Measurements from ENCODE around the gene DDOST.

GRCh38 chr1:20663365-20663764, 2.2 kb upstream of the DDOST start:
- TF ChIP-seq RAD21 (IDR thresholded peaks at IDR 0.05; ENCODE audit: low read length) = peak; percentile 13; the same call in 1 of the 2 replicates
- TF ChIP-seq EP300 (IDR thresholded peaks at IDR 0.05; ENCODE audit: borderline replicate concordance in 1 of 2, low read depth in 1 of 2, low read length in 1 of 2) = no peak
- TF ChIP-seq MAX (IDR thresholded peaks at IDR 0.05; ENCODE audit: low read depth) = no peak
- no peak for TF ChIP-seq FOXM1 (IDR thresholded peaks at IDR 0.05; ENCODE audit: low read depth)

All from SK-N-SH (cell line).